Activated CD8-positive, alpha-beta memory T cell treated with anti-CD3 and anti-CD28 coated beads for 24 hours (primary cell): Measurements from ENCODE around the gene PCDHGA2.
A peak's percentile ranks its signal among the peaks of the same experiment; 100 is the strongest.
"Not testable (repeated sequence)": the region's sequence is repeated elsewhere in the genome, so short reads cannot be mapped to it uniquely, and the experiment has no call there.

ENCODE experiments used
- DNase-seq: peaks from one replicate; pipeline ENCODE4 v3.0.0-alpha.2; 2020

PCDHGA2 gene

DNA sequence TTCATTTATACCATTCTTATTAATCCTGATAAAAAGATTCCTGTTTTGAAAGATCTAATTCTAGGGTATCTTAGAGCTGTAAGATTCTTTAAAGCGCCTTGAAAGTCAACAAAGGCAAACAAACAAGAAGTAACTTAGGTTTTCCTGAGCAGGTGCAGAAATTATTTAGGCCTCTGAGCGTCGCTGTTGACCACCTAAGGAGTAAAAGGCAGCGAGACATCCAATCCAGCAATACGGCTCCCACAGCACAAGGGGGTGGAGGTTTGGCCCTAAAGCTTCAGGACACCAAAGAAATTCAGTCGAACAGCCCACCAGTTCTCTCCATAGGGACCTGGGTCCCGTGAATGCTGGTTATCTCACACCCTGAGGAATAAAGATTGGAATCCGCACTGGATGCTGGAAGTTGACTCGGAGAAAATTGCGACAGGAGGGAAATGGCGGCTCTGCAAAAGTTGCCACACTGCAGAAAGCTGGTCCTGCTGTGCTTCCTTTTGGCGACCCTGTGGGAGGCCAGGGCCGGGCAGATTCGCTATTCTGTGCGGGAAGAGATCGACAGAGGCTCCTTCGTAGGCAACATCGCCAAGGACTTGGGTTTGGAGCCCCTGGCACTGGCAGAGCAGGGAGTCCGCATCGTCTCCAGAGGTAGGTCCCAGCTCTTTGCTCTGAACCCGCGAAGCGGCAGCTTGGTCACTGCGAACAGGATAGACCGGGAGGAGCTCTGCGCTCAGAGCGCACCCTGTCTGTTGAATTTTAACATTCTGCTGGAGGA lies at the start of gene PCDHGA2:
PCDHGA2 (plus strand) TSS at position 223 of the 769 bp plus-strand sequence.
- DNase-seq = no peak

GRCh38 chr5:141298376-141298775 lies 40.2 kb upstream of the PCDHGA2 start:
- DNase-seq = no peak

DNA sequence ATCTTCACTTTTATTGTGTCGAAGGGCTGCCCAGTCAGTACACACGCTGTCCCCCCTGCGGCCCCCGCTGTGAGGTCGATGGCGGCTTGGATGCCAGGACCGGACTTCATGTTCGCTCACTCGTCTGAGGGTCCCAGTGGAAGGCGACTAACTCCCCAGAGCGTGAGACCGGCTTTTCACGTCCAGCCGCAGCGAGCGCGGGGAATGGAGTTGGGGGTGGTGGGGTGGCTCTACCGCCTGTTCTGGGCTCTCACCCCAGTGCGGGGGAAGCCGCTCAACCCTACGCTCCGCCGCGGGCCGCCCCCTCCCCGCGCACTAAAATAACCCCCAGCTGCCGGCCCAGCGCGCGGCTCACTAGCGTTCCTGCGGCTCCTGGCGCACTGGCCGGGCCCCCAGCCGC lies 34.8 kb upstream of the PCDHGA2 start, which contains the start of gene SLC25A2:
SLC25A2 (minus strand) TSS at position 294 of the 400 bp plus-strand sequence; CDS start at position 110, 184 bp downstream.
- no peak for DNase-seq

DNA sequence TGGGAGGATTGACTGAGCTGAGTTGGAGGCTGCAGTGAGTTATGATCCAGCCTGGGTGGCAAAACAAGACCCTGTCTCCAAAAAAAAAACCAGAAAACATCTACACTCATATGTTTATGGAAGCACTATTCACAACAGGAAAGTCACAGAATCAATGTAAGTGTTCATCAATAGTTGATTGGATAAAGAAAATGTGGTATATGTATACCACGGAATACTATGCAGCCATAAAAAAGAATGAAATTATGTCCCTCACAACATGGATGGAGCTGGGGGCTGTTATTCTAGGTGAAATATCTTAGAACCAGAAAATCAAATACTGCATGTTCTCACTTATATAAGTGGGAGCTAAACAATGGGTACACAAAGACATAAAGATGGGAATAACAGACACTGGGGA lies 31.9 kb upstream of the PCDHGA2 start:
- no peak for DNase-seq

DNA sequence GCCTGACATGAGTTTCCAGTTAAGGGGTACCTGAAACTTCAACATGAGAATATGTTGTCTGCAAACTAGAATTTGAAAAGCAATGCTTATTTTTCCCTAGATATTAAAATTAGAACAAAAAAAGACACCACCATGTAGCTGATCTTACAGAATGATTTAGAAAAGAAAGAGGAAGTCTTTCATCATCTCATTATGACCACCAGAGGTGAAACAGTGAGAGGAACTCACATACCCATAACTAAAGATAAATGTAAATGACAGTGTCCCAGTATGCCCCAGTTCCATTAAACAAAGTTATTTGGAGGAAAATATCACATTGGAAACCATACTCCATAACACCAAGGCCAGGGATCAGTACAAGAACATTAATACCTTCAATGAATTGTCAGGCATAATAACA lies 24.8 kb upstream of the PCDHGA2 start:
- no peak for DNase-seq

DNA sequence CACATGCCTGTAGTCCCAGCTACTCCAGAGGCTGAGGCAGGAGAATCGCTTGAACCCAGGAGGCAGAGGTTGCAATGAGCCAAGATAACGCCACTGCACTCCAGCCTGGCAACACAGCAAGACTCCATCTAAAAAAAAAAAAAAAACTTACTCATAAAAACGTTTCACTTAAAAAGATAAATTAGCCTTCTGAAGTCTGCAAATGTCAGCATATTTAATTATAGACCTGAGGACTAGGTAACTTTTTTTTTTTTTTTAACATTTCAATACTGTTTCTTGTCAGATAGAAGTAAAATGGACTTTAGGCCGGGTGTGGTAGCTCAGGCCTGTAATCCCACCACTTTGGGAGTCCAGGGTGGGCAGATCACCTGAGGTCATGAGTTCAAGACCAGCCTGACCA lies 21.6 kb upstream of the PCDHGA2 start:
- DNase-seq = not testable (repeated sequence)

- DNase-seq = no peak
These were observed 19.4 kb upstream of the PCDHGA2 start for GRCh38 chr5:141319202-141319601.

DNA sequence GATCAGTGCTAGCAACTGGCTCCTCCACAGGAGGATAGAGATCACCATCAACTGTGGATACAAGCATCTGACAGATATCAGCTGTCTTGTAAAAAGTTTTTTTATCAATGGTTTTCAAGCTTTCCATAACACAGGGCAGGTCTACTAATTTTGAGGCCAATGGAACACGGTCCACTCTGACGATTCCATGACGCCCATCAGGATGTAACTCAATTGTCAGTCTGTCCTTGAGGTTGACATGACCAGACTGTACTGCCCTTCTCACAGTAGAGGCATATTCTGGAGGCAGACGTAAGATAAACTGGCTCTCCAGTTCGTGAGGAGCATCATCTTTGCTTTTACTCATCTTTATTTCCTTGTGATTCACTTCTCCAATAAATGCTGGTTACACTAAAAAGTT lies 18.9 kb upstream of the PCDHGA2 start:
- DNase-seq = no peak

- DNase-seq = peak; percentile 95
These were observed 18.1 kb upstream of the PCDHGA2 start, which contains the start of gene TAF7 for GRCh38 chr5:141320225-141321169. TAF7 (minus strand) TSS chr5:141320784; CDS start chr5:141320044, 740 bp downstream.

- DNase-seq = no peak
These were observed 16.3 kb upstream of the PCDHGA2 start for GRCh38 chr5:141322261-141322660.

DNA sequence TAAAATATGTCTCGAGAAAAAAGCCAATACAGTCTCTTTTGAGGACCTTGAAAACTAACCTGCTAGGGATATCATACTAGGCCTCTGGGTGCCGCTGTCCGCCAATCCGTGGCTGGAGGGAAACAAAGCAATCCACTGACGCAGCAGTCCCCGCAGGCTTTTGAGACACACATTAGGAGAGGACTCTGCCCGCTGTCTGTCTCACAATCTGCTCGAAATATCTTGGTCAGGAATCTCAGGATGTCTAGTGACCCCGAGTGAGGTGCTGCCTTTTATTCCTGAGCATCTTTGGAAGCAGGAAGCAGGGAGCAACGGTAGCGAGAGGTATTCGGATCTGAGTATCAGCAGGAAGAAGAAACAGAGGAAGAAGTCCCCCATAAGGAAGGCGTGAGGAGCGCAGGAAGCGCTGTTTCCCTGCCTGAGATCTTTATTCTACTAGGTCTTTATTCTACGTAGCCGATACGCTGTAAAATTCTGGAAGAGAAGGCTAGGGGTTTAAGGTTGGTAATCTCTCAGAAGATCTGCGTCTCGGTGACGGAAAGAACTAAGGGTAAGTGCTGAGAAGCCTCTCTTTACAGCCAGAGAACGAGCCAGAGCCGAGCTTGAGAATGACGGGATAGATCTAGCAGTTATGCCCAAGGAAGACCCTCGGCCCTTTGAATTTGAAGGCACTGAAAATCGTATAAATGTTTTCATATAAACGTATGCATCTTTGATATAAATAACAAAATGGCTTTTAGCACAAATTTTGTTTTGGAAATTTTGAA lies 12.3 kb upstream of the PCDHGA2 start:
- DNase-seq = peak; percentile 80

DNA sequence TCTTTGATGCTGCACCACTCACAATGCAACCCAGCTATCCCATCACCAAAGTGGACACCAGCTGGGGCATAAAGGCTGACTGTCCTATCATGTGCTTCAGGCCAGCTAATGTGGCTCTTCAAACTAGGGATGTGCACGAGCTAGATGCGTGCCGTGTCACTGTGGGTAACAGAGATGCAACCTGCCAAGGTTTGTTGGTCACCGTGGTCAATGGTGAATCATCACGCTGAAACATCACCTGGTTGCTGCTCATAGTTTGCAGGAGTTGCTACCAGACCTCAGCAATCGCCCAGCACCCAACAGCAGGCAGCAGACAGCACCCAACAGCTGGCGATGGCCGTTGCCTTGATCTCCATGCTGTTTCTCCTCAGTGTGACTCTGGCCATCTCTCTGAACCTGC lies 10.3 kb upstream of the PCDHGA2 start:
- DNase-seq = no peak

GRCh38 chr5:141330299-141331080 lies 8.1 kb upstream of the PCDHGA2 start, which contains the start of gene PCDHGA1:
PCDHGA1 (plus strand) TSS chr5:141330514.
- no peak for DNase-seq

DNA sequence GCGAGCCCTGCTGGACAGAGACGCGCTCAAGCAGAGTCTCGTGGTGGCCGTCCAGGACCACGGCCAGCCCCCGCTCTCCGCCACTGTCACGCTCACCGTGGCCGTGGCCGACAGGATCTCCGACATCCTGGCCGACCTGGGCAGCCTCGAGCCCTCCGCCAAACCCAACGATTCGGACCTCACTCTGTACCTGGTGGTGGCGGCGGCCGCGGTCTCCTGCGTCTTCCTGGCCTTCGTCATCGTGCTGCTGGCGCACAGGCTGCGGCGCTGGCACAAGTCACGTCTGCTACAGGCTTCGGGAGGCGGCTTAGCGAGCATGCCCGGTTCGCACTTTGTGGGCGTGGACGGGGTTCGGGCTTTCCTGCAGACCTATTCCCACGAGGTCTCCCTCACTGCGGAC lies 6.0 kb upstream of the PCDHGA2 start:
- DNase-seq = not testable (repeated sequence)

- not testable (repeated sequence) for DNase-seq
These were observed 2.3 kb downstream of the PCDHGA2 start for GRCh38 chr5:141340781-141341354.

DNA sequence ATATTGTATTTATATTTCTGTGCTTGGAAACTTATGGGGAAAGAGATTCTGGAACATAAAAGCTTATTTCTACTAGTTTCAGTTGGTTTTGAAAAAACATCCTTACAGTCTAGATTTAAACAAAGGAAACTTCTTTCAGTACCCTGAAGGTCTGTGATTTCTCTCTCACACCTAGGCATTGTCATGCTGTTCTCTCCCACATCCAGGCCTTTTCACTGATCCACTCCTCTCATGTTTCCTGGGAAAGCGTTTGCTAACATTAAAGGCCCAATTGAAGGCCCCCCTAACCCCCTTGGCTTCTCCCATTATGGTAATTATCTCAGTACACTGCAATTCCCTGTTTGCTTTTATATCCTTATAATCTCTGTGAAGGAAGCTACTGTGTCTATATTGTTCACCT lies 4.2 kb downstream of the PCDHGA2 start:
- no peak for DNase-seq

GRCh38 chr5:141343242-141343952 lies 4.8 kb downstream of the PCDHGA2 start, which contains the start of gene PCDHGA3:
PCDHGA3 (plus strand) TSS chr5:141343829; CDS start chr5:141344034, 205 bp downstream.
- DNase-seq = no peak

GRCh38 chr5:141343953-141344463 lies 5.4 kb downstream of the PCDHGA2 start:
- DNase-seq = no peak

DNA sequence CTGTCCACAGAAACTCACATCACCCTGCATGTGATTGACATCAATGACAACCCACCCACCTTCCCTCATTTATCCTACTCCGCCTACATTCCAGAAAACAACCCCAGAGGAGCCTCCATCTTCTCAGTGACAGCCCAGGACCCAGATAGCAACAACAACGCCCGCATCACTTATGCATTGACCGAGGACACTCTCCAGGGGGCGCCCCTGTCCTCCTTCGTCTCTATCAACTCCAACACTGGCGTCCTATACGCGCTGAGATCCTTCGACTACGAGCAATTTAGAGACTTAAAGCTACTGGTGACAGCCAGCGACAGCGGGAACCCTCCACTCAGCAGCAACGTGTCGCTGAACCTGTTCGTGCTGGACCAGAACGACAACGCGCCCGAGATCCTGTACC lies 6.8 kb downstream of the PCDHGA2 start:
- DNase-seq = no peak

DNA sequence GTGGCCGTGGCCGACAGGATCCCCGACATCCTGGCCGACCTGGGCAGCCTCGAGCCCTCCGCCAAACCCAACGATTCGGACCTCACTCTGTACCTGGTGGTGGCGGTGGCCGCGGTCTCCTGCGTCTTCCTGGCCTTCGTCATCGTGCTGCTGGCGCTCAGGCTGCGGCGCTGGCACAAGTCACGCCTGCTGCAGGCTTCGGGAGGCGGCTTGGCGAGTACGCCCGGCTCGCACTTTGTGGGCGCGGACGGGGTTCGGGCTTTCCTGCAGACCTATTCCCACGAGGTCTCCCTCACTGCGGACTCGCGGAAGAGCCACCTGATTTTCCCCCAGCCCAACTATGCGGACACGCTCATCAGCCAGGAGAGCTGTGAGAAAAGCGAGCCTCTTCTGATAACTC lies 7.5 kb downstream of the PCDHGA2 start:
- DNase-seq = not testable (repeated sequence)
